Ascending aorta (tissue), 2 donors: ENCODE data around the gene PHF2. TPM values are rescaled to one million over a fixed set of nuclear protein-coding genes. Genes with fewer than 3 reads are reported as not detected.

Experiments
- DNase-seq, 2 donors: peaks; one replicate each; pipeline ENCODE4 v3.0.0-alpha.2; 2019; ENCODE audit warnings: low spot score in 2 of 2
- H3K27ac ChIP-seq, 2 donors: fragments of 200-600 bp; sonication (generic); one replicate each; pipeline ENCODE4 v1.5.1; 2016 to 2017; ENCODE audit warnings: mild to moderate bottlenecking in 1 of 2
- H3K27me3 ChIP-seq: fragments of 200-600 bp; sonication (generic); one replicate; pipeline ENCODE4 v1.5.1; 2017
- H3K36me3 ChIP-seq, 2 donors: fragments of 200-600 bp; sonication (generic); one replicate each; pipeline ENCODE4 v1.5.1; 2016
- H3K4me1 ChIP-seq, 2 donors: fragments of 200-600 bp; sonication (generic); one replicate each; pipeline ENCODE4 v1.5.1; 2016 to 2017; ENCODE audit warnings: mild to moderate bottlenecking in 1 of 2
- H3K4me3 ChIP-seq, 2 donors: fragments of 200-600 bp; sonication (generic); one replicate each; pipeline ENCODE4 v1.5.1; 2016 to 2017; ENCODE audit warnings: mild to moderate bottlenecking in 1 of 2
- H3K9me3 ChIP-seq, 2 donors: fragments of 200-600 bp; sonication (generic); one replicate each; pipeline ENCODE4 v1.5.1; 2016
- intact Hi-C: fragments of 100-400 bp; cut with DNase I; formaldehyde crosslinking; loops from one replicate; pipeline ENCODE4 v1.15.1; 2023
- total RNA-seq: library from RNA; depleted of rRNA; stranded (reverse); fragments of >200 nt; gene quantifications from one replicate; pipeline ENCODE4 v1.1.0, GENCODE V29; 2016
- TF ChIP-seq, protein P1 (sequence below), 3 experiments: fragments of 200-600 bp in 2 of 3; fragments of 450-650 bp in 1 of 3; sonication (generic) in 2 of 3; IDR thresholded peaks; one replicate each; pipeline ENCODE4 v1.5.1; 2016 to 2019; ENCODE audit warnings: antibody characterized with exemption in 3 of 3, mild to moderate bottlenecking in 1 of 3, moderate library complexity in 1 of 3

PHF2 gene
- total RNA-seq, 1 donor from 2014 or later: 45.1 TPM

DNA sequence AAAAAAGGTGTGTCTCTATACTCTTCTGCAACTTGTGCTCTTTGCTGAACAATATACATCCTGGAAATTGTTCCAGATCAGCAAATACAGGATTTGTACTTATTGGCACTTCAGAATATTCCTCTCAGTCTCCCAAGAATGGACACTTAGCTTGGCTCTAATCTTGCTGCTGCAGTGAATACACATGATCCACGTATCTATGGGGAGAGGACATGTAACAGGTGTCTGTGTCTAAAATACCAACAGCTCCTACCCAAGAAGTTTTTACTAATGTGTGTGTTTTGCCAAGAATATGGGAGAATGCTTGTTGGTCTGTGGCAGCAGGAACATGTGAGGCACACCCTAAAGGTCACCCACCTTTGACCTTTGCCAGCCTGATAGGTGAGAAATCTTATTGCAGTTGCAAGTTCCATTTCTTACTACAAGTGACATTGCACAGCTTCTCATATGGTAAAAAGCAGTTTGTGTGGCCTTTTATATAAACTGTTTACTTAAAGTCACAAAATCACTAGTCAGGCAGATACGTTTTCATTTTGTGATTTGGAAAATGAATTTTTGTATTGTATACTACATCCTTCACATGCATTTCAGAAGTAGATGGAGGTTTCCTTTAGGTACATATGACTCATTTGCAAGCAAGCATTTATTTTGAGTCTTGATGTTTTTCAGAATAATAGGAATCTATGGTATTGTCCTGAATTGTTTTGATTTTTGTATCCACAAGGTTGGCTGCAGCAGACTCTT lies 35.8 kb downstream of the PHF2 start:
- Histone ChIP-seq H3K27ac (no peak overlapping the region), H3K27me3 (no peaks in the 10 kb centered on the region), H3K9me3 (peaks cover 8 to 21% of the 10 kb centered on the region in 2 donors), H3K4me3 (no peak overlapping the region), H3K4me1 (peaks cover 0 to 6% of the 10 kb centered on the region in 2 donors), H3K36me3 (no peaks in the 10 kb centered on the region)
- no peak for DNase-seq
- intact Hi-C loops: no loop called here
- TF ChIP-seq, protein P1, sequence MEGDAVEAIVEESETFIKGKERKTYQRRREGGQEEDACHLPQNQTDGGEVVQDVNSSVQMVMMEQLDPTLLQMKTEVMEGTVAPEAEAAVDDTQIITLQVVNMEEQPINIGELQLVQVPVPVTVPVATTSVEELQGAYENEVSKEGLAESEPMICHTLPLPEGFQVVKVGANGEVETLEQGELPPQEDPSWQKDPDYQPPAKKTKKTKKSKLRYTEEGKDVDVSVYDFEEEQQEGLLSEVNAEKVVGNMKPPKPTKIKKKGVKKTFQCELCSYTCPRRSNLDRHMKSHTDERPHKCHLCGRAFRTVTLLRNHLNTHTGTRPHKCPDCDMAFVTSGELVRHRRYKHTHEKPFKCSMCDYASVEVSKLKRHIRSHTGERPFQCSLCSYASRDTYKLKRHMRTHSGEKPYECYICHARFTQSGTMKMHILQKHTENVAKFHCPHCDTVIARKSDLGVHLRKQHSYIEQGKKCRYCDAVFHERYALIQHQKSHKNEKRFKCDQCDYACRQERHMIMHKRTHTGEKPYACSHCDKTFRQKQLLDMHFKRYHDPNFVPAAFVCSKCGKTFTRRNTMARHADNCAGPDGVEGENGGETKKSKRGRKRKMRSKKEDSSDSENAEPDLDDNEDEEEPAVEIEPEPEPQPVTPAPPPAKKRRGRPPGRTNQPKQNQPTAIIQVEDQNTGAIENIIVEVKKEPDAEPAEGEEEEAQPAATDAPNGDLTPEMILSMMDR (IDR thresholded peaks at IDR 0.05): no peak

DNA sequence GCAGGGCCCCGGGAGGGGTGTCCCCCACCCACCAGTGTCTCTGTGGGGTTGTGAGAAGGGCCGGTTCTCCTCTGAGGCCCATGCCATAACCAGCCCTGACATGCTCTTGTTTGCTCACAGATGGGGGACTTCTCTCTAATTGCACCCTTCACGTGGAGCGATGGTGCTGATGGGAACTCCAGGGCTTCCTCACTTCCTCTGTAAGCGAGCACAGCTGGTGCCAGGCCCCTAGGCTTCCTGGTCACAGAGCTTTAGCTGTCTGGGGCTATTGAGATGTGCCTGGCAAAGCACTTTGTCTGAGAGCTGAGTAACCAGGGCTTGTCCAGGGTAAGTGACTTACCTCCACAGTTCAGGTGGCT lies 36.4 kb downstream of the PHF2 start:
- Histone ChIP-seq H3K36me3 (no peaks in the 10 kb centered on the region), H3K27me3 (no peaks in the 10 kb centered on the region), H3K9me3 (peaks cover 8 to 20% of the 10 kb centered on the region in 2 donors), H3K27ac (no peak overlapping the region), H3K4me3 (no peak overlapping the region), H3K4me1 (peaks cover 0 to 7% of the 10 kb centered on the region in 2 donors)
- TF ChIP-seq, protein P1 (IDR thresholded peaks at IDR 0.05): no peak
- DNase-seq: peak in 1 of 2 donors; percentile 58
- intact Hi-C loops: no loop called here

DNA sequence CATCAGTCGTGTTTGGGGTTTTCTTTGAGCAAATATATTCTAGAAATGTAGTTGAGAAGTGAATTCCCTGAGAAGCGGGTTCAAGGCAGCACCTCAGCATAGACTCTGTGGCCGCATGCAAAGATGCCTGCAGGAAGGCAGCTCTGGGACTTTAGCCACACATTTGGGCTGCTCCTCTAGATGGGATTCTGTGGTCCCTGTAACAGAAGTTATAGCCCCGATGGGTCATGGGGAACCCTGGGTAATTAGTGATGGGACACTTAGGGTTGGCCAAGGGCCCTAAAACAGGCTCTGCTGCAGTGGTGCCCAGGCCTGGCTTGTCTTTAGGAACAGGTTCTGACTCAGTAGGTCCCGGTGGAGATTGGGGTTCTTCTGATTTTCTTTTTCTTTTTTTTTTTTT lies 36.8 kb downstream of the PHF2 start:
- Histone ChIP-seq H3K4me3 (no peak overlapping the region), H3K27ac (no peak overlapping the region), H3K27me3 (no peaks in the 10 kb centered on the region), H3K9me3 (peaks cover 8 to 16% of the 10 kb centered on the region in 2 donors), H3K4me1 (peaks cover 0 to 7% of the 10 kb centered on the region in 2 donors), H3K36me3 (no peaks in the 10 kb centered on the region)
- no peak for DNase-seq
- intact Hi-C loops: no loop called here
- TF ChIP-seq, protein P1 (IDR thresholded peaks at IDR 0.05): no peak

DNA sequence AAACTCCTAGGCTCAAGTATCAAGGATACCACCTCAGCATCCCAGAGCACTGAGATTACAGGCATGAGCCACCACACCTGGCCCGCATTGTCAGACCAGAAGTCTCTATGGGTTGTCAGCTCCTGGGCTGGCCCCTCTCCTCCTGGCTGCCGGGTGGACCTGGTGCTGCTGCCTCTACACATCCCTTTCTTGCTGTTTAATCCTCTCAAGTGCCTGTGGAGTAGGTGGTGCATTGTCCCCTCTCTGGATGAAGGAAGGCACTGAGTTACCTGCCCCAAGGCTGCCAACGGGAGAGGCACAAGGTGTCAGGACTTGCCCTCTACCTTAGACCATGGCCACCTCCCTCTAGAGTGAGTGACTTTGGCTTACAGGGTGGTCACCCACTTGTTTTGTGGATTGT lies 37.4 kb downstream of the PHF2 start:
- Histone ChIP-seq H3K27ac (no peak overlapping the region), H3K36me3 (no peaks in the 10 kb centered on the region), H3K9me3 (peaks cover 8 to 16% of the 10 kb centered on the region in 2 donors), H3K4me3 (no peak overlapping the region), H3K4me1 (peaks cover 0 to 7% of the 10 kb centered on the region in 2 donors), H3K27me3 (no peaks in the 10 kb centered on the region)
- intact Hi-C loops: no loop called here
- TF ChIP-seq, protein P1 (IDR thresholded peaks at IDR 0.05): no peak
- DNase-seq: peak in 1 of 2 donors; percentile 22

DNA sequence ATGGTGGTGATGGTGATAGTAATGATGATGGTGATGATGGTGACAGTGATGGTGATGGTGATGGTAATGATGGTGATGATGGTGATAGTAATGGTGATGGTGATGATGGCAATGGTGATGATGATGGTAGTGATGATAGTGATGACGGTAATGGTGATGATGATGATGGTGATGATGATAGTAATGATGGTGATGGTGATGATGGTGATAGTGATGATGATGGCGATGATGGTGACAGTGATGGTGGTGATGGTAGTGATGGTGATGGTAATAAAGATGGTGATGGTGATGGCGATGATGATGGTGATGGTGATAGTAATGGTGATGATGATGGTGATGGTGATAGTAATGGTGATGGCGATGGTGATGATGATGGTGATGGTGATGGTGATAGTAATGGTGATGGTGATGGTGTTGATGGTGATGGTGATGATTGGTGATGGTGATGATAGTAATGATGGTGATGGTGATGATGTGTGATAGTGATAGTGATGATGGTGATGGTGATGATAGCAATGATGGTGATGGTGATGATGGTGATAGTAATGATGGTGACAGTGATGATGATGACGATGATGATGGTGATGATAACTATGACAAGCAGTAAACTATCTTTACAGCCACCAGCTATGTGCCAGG lies 38.6 kb downstream of the PHF2 start:
- peak in 1 of 2 donors; percentile 12 for DNase-seq
- Histone ChIP-seq H3K36me3 (no peaks in the 10 kb centered on the region), H3K4me1 (peaks cover 0 to 7% of the 10 kb centered on the region in 2 donors), H3K9me3 (peaks cover 4 to 5% of the 10 kb centered on the region in 2 donors), H3K27me3 (no peaks in the 10 kb centered on the region), H3K27ac (no peak overlapping the region), H3K4me3 (no peak overlapping the region)
- intact Hi-C loops: no loop called here
- TF ChIP-seq, protein P1 (IDR thresholded peaks at IDR 0.05): no peak
